Stimulated activated CD4-positive, alpha-beta T cell treated with anti-CD3 and anti-CD28 coated beads, Interleukin-4, amount 100 ng/mL, for 4 hours (primary cell): ENCODE measurements around the gene FGD6.

Experiments
- DNase-seq, 2 experiments: peaks; one replicate each; pipeline ENCODE4 v3.0.0-alpha.2; 2020

FGD6 gene

GRCh38 chr12:95231190-95231589 lies 13.9 kb upstream of the FGD6 start:
- DNase-seq: no peak

GRCh38 chr12:95230313-95230712 lies 13.0 kb upstream of the FGD6 start:
- DNase-seq: no peak

GRCh38 chr12:95229636-95230035 lies 12.4 kb upstream of the FGD6 start:
- DNase-seq: no peak

- no peak for DNase-seq
Observed at GRCh38 chr12:95228617-95229016, 11.3 kb upstream of the FGD6 start.

GRCh38 chr12:95227818-95228356 lies 10.6 kb upstream of the FGD6 start:
- no peak for DNase-seq

- no peak for DNase-seq
Observed at GRCh38 chr12:95225645-95226212, 8.5 kb upstream of the FGD6 start.

- peak in 1 of 2 experiments; percentile 9 for DNase-seq
Observed at GRCh38 chr12:95224202-95225170, 7.2 kb upstream of the FGD6 start.

GRCh38 chr12:95220726-95221125 lies 3.5 kb upstream of the FGD6 start:
- no peak for DNase-seq

DNA sequence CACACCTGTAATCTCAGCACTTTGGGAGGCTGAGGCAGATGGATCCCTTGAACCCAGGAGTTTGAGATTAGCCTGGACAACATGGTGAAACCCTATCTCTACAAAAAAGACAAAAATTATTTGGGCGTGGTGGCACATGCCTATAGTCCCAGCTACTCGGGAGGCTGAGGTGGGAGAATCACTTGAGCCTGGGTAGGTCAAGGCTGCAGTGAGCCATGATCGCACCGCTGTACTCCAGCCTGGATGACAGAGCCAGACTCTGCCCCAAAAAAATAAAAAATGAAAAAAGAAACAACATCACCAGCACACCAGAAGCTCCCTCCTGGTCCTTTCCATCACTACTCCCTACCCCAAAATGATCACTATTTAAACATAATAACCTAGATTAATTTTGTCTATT lies 2.9 kb upstream of the FGD6 start:
- no peak for DNase-seq

DNA sequence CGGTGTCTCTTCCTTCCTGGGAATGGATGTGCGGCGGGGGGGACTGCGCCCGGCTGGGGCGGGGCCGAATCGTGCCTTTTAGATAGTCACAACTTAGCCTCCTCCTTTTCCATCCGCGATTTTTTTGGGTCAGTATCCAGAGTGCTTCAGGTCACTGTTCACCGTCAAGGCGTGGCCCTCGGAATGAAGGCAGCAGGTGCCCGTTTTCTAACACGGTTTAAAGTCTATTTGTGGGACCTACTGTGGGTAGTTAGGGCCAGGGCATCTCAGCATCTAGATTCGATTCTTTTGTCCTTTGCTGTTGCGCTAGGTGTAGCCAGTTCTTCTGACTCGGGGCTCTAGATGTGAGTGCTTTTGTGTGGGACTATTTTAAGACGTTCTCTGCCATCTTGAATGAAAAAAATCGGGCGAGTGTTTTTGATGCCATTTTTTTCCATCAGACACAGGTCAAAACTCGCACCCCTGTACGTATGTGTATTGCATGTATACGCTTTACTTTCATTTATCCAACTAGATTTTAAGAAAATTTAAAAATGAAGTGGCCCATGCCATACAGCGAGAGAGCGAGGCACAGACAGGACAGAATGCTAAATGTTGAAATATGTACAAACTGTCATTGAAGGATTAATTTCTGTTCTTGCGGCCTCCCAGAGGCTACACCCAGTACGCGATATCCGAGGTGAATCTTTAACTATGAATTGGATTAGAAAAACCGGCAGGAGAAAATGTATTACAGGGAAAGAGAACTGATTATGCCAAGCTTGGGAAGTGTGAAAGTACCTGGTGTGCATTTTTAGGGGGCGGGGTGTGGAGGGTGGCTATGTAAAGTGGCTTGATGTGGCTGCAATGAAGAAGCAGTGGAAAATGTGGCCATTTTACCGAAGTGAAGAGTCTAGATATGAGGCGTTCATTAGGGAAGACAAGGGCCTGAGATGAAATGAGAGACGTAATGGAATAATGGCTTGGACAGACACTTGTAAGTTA lies 1.2 kb upstream of the FGD6 start:
- DNase-seq: peak; percentile 15 to 21

DNA sequence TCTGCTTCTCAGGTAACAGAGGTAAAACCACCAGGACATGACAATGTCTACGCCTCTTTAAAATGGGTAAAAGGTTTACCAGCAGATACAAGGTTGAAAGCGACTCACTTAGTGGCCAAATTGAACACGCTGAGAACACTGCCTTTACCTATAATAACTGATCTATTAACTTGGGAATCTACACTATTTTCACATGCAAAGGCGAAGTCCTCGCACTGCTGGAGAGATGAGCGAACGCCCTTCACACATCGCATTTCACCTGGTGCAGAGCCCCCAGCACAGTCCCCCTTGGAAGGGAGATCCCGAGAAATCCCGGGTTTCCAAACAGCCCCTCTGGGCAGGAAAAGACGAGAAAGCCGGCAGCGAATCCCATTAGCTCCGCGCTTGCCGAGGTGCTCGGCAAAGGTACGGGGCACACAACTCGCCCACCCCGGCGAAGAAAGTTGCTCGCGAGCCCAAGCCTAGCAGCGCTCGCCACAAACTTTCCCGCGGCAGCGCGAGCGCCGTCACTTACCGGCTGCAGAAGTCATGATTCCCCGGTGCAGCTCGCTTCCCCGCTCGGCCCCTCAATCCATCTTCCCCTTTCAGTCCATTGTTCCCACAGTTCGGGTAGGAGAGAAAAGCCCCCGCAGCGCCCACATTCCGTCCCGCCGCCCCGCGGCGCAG lies 423 bp downstream of the FGD6 start:
- DNase-seq: no peak

- DNase-seq: no peak
Observed at GRCh38 chr12:95215949-95216348, 1.3 kb downstream of the FGD6 start.

DNA sequence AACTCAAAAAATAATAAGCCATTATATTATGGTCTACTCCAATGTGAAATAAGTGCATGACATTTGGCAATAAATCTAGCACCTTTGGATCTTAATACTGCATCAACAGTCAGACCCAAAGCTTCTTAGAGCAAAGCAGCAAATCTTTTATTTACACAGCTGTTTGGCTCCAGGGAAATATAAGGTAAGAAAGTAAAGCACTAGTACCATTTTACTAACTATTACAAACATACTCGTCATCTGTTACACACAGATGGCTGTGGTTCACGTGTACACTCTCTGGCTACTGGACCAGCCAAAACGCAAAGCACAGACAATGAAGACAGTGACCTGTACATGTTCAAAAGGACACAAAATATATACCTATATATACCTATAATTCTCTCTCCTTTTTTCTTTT lies 2.8 kb downstream of the FGD6 start:
- no peak for DNase-seq

- DNase-seq: no peak
Observed at GRCh38 chr12:95213928-95214327, 3.3 kb downstream of the FGD6 start.

GRCh38 chr12:95213119-95213518 lies 4.1 kb downstream of the FGD6 start:
- no peak for DNase-seq

DNA sequence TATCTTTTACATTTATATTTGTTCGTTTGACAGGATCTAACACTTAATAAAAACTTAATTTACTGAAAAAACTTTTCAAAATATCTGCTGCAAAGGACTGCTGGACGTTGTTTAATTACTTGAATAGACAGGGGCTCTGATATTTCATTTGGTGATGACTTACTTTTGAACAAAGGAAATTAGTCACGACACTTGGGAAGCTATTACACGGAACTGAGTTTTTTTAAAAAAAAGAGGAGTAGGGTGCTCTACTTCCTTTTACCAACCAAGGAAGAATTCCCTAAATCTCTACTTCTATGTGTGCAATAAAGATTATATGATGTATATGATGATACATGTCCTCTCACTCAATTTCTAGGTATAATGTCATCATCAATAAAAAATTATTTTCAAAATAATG lies 4.7 kb downstream of the FGD6 start:
- no peak for DNase-seq

GRCh38 chr12:95208678-95209077 lies 8.6 kb downstream of the FGD6 start:
- no peak for DNase-seq

- DNase-seq: no peak
Observed at GRCh38 chr12:95207407-95207806, 9.9 kb downstream of the FGD6 start.

DNA sequence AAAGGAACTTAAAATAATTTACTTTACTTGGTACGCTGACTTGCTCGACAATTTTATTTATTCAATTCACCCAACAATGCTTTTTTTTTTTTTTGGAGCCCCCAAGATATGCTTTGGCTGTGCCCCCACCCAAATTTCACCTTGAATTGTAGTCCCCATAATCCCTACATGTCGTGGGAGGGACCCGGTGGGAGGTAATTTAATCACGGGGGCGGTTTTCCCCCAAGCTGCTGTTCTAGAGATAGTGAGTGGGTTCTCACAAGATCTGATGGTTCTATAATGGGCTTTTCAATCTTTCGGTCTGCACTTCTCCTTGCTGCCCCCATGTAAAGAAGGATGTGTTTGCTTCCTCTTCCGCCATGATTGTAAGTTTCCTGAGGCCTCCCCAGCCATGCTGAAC lies 10.4 kb downstream of the FGD6 start:
- no peak for DNase-seq

DNA sequence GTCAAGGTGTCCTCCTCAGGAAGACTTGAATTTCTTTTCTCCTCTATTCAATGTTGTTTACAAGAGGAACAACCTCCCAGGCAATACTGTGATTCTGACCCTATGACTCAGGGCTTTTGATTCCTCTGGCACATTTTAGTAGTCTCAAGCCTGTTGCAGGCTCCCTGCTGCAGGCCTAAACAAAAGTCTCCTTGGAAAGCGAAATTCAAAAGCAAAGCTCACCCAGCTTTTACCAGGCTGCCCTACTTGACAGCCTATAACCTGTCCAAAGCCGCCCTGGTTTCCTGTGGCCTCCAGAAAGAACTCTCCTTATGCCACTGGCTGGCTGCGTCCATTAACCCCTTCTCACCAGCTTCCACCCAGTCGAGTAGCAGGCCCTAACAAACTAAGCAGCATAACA lies 11.6 kb downstream of the FGD6 start:
- no peak for DNase-seq

GRCh38 chr12:95205016-95205624 lies 12.1 kb downstream of the FGD6 start:
- DNase-seq: no peak
